Adrenal gland (tissue), 5 donors: ENCODE measurements around the gene ARHGAP40.

Source experiments
- CTCF ChIP-seq, 6 experiments: fragments of 450-650 bp in 4 of 6; fragments of 200-600 bp in 2 of 6; sonication (generic) in 1 of 6; IDR thresholded peaks; 1 replicate in 5 of 6; 2 replicates in 1 of 6; pipeline versions ENCODE4 v1.5.1 to v1.8.0; 2016 to 2021; ENCODE audit warnings: antibody characterized with exemption in 6 of 6, mild to moderate bottlenecking in 2 of 6, moderate library complexity in 1 of 6
- POLR2A ChIP-seq, 2 donors: fragments of 450-650 bp; IDR thresholded peaks; one replicate each; pipeline ENCODE4 v1.6.1; 2017; ENCODE audit warnings: antibody characterized with exemption in 2 of 2, mild to moderate bottlenecking in 2 of 2, moderate library complexity in 1 of 2
- donor health status: DM: no; HTN: no; CAD: no.

- TF ChIP-seq CTCF (IDR thresholded peaks at IDR 0.05) (no peak), POLR2A (IDR thresholded peaks at IDR 0.05) (no peak)
Measured at GRCh38 chr20:38697306-38697705, 95.7 kb downstream of the ARHGAP40 start.
